ENCODE data around the gene GALR3. TPM values are rescaled to one million over a fixed set of nuclear protein-coding genes. Genes with fewer than 3 reads are reported as not detected.

GALR3 gene
- total RNA-seq, 1 donor from 2014 or later: not detected

- no peak for DNase-seq (ENCODE audit: low read depth)
- no peak overlapping the region for H3K4me3 ChIP-seq (ENCODE audit: low read depth, low read length)
- TF ChIP-seq CTCF (conservative IDR thresholded peaks at IDR 0.05; ENCODE audit: low read depth, low read length): no peak
Measured at GRCh38 chr22:37824674-37825641, 1.8 kb downstream of the GALR3 start.

- TF ChIP-seq CTCF (conservative IDR thresholded peaks at IDR 0.05; ENCODE audit: low read depth, low read length): no peak
- no peak overlapping the region for H3K4me3 ChIP-seq (ENCODE audit: low read depth, low read length)
- no peak for DNase-seq (ENCODE audit: low read depth)
Measured at GRCh38 chr22:37827056-37827455, 3.9 kb downstream of the GALR3 start.

GRCh38 chr22:37830093-37830842 is 7.1 kb downstream of the GALR3 start:
- H3K4me3 ChIP-seq (ENCODE audit: low read depth, low read length): no peak overlapping the region
- no peak for TF ChIP-seq CTCF (conservative IDR thresholded peaks at IDR 0.05; ENCODE audit: low read depth, low read length)
- DNase-seq (ENCODE audit: low read depth): no peak

- DNase-seq (ENCODE audit: low read depth): no peak
- no peak overlapping the region for H3K4me3 ChIP-seq (ENCODE audit: low read depth, low read length)
- no peak for TF ChIP-seq CTCF (conservative IDR thresholded peaks at IDR 0.05; ENCODE audit: low read depth, low read length)
Measured at GRCh38 chr22:37831472-37831871, 8.3 kb downstream of the GALR3 start.

- no peak overlapping the region for H3K4me3 ChIP-seq (ENCODE audit: low read depth, low read length)
- DNase-seq (ENCODE audit: low read depth): no peak
- no peak for TF ChIP-seq CTCF (conservative IDR thresholded peaks at IDR 0.05; ENCODE audit: low read depth, low read length)
Measured at GRCh38 chr22:37832022-37832857, 9.1 kb downstream of the GALR3 start.

GRCh38 chr22:37842015-37842793 is 19.0 kb downstream of the GALR3 start:
- H3K4me3 ChIP-seq (ENCODE audit: low read depth, low read length): no peak overlapping the region
- no peak for DNase-seq (ENCODE audit: low read depth)
- TF ChIP-seq CTCF (conservative IDR thresholded peaks at IDR 0.05; ENCODE audit: low read depth, low read length): no peak
